ENCODE results near the gene PRRT3. TPM values are rescaled to one million over a fixed set of nuclear protein-coding genes. Genes with fewer than 3 reads are reported as not detected.
"Not testable (repeated sequence)": the region's sequence is repeated elsewhere in the genome, so short reads cannot be mapped to it uniquely, and the experiment has no call there.

PRRT3 gene
- total RNA-seq, 1 donor from 2014 or later, result 1.5 TPM

GRCh38 chr3:9903904-9904303 is 48.3 kb downstream of the PRRT3 start:
- no peak for ATAC-seq
- intact Hi-C loops (cut with DNase I), result no loop called here
- DNase-seq (ENCODE audit: low spot score), result no peak

- ATAC-seq (no peak), DNase-seq (ENCODE audit: low spot score) (no peak)
Measured at GRCh38 chr3:9903238-9903624, 49.0 kb downstream of the PRRT3 start.

GRCh38 chr3:9902372-9903237 is 49.6 kb downstream of the PRRT3 start, which contains the start of gene IL17RE:
IL17RE (plus strand) TSS chr3:9902848; CDS start chr3:9902933, 85 bp downstream.
- intact Hi-C loops (cut with DNase I), result no loop called here
- ATAC-seq, result peak; percentile 45
- DNase-seq (ENCODE audit: low spot score), result no peak

More at GRCh38 chr3:9903238-9903624, 49.0 kb downstream of the PRRT3 start:
- intact Hi-C loops (cut with DNase I), result no loop called here

GRCh38 chr3:9901967-9902366 is 50.2 kb downstream of the PRRT3 start:
- intact Hi-C loops (cut with DNase I), result no loop called here
- no peak for ATAC-seq
- DNase-seq (ENCODE audit: low spot score), result no peak

- DNase-seq (ENCODE audit: low spot score); intact Hi-C loops (cut with DNase I); ATAC-seq: not testable (repeated sequence)
Measured at GRCh38 chr3:9900965-9901415, 51.2 kb downstream of the PRRT3 start.

GRCh38 chr3:9899289-9899791 is 52.9 kb downstream of the PRRT3 start:
- DNase-seq (ENCODE audit: low spot score) (no peak), ATAC-seq (no peak)
- intact Hi-C loops (cut with DNase I), result no loop called here

- ATAC-seq, result no peak
- intact Hi-C loops (cut with DNase I), result no loop called here
- no peak for DNase-seq (ENCODE audit: low spot score)
Measured at GRCh38 chr3:9898467-9899241, 53.6 kb downstream of the PRRT3 start.

- DNase-seq (ENCODE audit: low spot score), result no peak
- ATAC-seq, result peak; percentile 21
- intact Hi-C loops (cut with DNase I), result no loop called here
Measured at GRCh38 chr3:9897408-9898372, 54.5 kb downstream of the PRRT3 start.

GRCh38 chr3:9896755-9897407 is 55.3 kb downstream of the PRRT3 start:
- DNase-seq (ENCODE audit: low spot score); intact Hi-C loops (cut with DNase I); ATAC-seq: not testable (repeated sequence)

- intact Hi-C loops (cut with DNase I); ATAC-seq; DNase-seq (ENCODE audit: low spot score): not testable (repeated sequence)
Measured at GRCh38 chr3:9895715-9896114, 56.5 kb downstream of the PRRT3 start.

Other genes starting within 250 kb of the PRRT3 start
- not detected for gene CPNE9, start 248.6 kb downstream of the PRRT3 start, total RNA-seq
- gene BRPF1, start 220.7 kb downstream of the PRRT3 start, total RNA-seq, result 19.8 TPM
- 31.2 TPM for gene OGG1, start 202.5 kb downstream of the PRRT3 start, total RNA-seq
- gene CAMK1, start 182.5 kb downstream of the PRRT3 start, total RNA-seq, result 26.9 TPM
- gene TADA3, start 159.9 kb downstream of the PRRT3 start, total RNA-seq, result 43.1 TPM
- gene ARPC4, start 159.3 kb downstream of the PRRT3 start, total RNA-seq, result 117 TPM
- 113 TPM for gene TTLL3, start 142.1 kb downstream of the PRRT3 start, total RNA-seq
- gene RPUSD3, start 108.4 kb downstream of the PRRT3 start, total RNA-seq, result 29.6 TPM
- gene CIDEC, start 72.2 kb downstream of the PRRT3 start, total RNA-seq, result 13.6 TPM
- gene JAGN1, start 61.8 kb downstream of the PRRT3 start, total RNA-seq, result 19.7 TPM
- gene IL17RE, start 49.6 kb downstream of the PRRT3 start, total RNA-seq, result 5.3 TPM
- gene IL17RC, start 35.3 kb downstream of the PRRT3 start, total RNA-seq, result 33.2 TPM
- 36.5 TPM for gene CRELD1, start 18.6 kb downstream of the PRRT3 start, total RNA-seq
- gene EMC3, start 34.4 kb upstream of the PRRT3 start, total RNA-seq, result 51.6 TPM
- 3.8 TPM for gene FANCD2, start 74.0 kb upstream of the PRRT3 start, total RNA-seq
- gene FANCD2OS, start 155.8 kb upstream of the PRRT3 start, total RNA-seq, result not detected
- gene BRK1, start 163.3 kb upstream of the PRRT3 start, total RNA-seq, result 103 TPM
- 27.4 TPM for gene VHL, start 189.4 kb upstream of the PRRT3 start, total RNA-seq
- 6.4 TPM for gene IRAK2, start 212.5 kb upstream of the PRRT3 start, total RNA-seq